Measurements from ENCODE around the gene REV1. TPM values are rescaled to one million over a fixed set of nuclear protein-coding genes. Genes with fewer than 3 reads are reported as not detected.

The REV1 gene
- polyA plus RNA-seq, 3 donors: 6.5 to 39.9 (median 9.5) TPM

- H3K36me3 ChIP-seq (replicated peaks in 1 of 2; ENCODE audit: control insufficient read depth in 1 of 2, insufficient read depth in 2 of 2, low read length in 2 of 2): peaks cover 77 to 92% of the 10 kb centered on the region in 2 donors
- H3K4me1 ChIP-seq (ENCODE audit: control insufficient read depth in 1 of 2, insufficient read depth in 2 of 2, low read length in 2 of 2): no peaks in the 10 kb centered on the region
- H3K27ac ChIP-seq (ENCODE audit: low read depth in 1 of 2, low read length in 2 of 2): no peak overlapping the region
- H3K4me3 ChIP-seq (replicated peaks in 1 of 3; ENCODE audit: low read depth in 2 of 3, low read length in 3 of 3): no peak overlapping the region
- peaks cover 17% of the 10 kb centered on the region for H4K20me1 ChIP-seq (ENCODE audit: insufficient read depth, low read length)
- Mint-ChIP-seq H3K36me3 (peaks cover 58 to 91% of the 10 kb centered on the region in 2 donors), H3K4me3 (no peak overlapping the region), H3K27ac (no peak overlapping the region), H3K9me3 (no peaks in the 10 kb centered on the region), H3K27me3 (ENCODE audit: low read depth in 3 of 3) (no peaks in the 10 kb centered on the region), H3K4me1 (no peaks in the 10 kb centered on the region)
- no peaks in the 10 kb centered on the region for H3K27me3 ChIP-seq (ENCODE audit: control insufficient read depth in 2 of 2, insufficient read depth in 2 of 2, low read length in 2 of 2)
- no peaks in the 10 kb centered on the region for H3K9me3 ChIP-seq (replicated peaks in 1 of 2; ENCODE audit: control insufficient read depth in 1 of 2, insufficient read depth in 1 of 2, low read length in 2 of 2)
- H3K4me2 ChIP-seq (replicated peaks; ENCODE audit: extremely low read depth, low read length, poor library complexity, severe bottlenecking): no peak overlapping the region
- peaks cover 21% of the 10 kb centered on the region for H3K79me2 ChIP-seq (ENCODE audit: insufficient read depth, low read length)
- DNase-seq: no peak
- intact Hi-C loops (cut with micrococcal nuclease): no loop called here
- TF ChIP-seq CTCF (IDR thresholded peaks at IDR 0.05): no peak
- 100% methylated on average over 1 of the region's 2 CpGs for WGBS (ENCODE audit: insufficient coverage)
- no peak overlapping the region for H2AFZ ChIP-seq (ENCODE audit: insufficient read depth, low read depth, low read length, poor library complexity, severe bottlenecking)
- no peak overlapping the region for H3K9ac ChIP-seq (ENCODE audit: insufficient read depth, low read length, poor library complexity, severe bottlenecking)
Measured at GRCh38 chr2:99458529-99458928, 31.3 kb downstream of the REV1 start.

- Histone ChIP-seq H3K4me1 (ENCODE audit: control insufficient read depth in 1 of 2, insufficient read depth in 2 of 2, low read length in 2 of 2) (no peaks in the 10 kb centered on the region), H3K27me3 (ENCODE audit: control insufficient read depth in 2 of 2, insufficient read depth in 2 of 2, low read length in 2 of 2) (no peaks in the 10 kb centered on the region), H3K9me3 (replicated peaks in 1 of 2; ENCODE audit: control insufficient read depth in 1 of 2, insufficient read depth in 1 of 2, low read length in 2 of 2) (no peaks in the 10 kb centered on the region), H3K9ac (ENCODE audit: insufficient read depth, low read length, poor library complexity, severe bottlenecking) (no peak overlapping the region), H3K4me2 (replicated peaks; ENCODE audit: extremely low read depth, low read length, poor library complexity, severe bottlenecking) (no peak overlapping the region), H3K4me3 (replicated peaks in 1 of 3; ENCODE audit: low read depth in 2 of 3, low read length in 3 of 3) (no peak overlapping the region), H4K20me1 (ENCODE audit: insufficient read depth, low read length) (peaks cover 13% of the 10 kb centered on the region), H3K27ac (ENCODE audit: low read depth in 1 of 2, low read length in 2 of 2) (no peak overlapping the region), H2AFZ (ENCODE audit: insufficient read depth, low read depth, low read length, poor library complexity, severe bottlenecking) (no peak overlapping the region), H3K79me2 (ENCODE audit: insufficient read depth, low read length) (peaks cover 15% of the 10 kb centered on the region), H3K36me3 (replicated peaks in 1 of 2; ENCODE audit: control insufficient read depth in 1 of 2, insufficient read depth in 2 of 2, low read length in 2 of 2) (peaks cover 84 to 89% of the 10 kb centered on the region in 2 donors)
- DNase-seq: no peak
- WGBS (ENCODE audit: insufficient coverage): 100% methylated on average over 2 of the region's 4 CpGs
- no peaks in the 10 kb centered on the region for H3K9me3 Mint-ChIP-seq
- peaks cover 0 to under 1% (median 0%) of the 10 kb centered on the region in 3 donors for H3K27me3 Mint-ChIP-seq (ENCODE audit: low read depth in 3 of 3)
- no peak overlapping the region for H3K27ac Mint-ChIP-seq
- intact Hi-C loops (cut with micrococcal nuclease): no loop called here
- no peaks in the 10 kb centered on the region for H3K4me1 Mint-ChIP-seq
- H3K36me3 Mint-ChIP-seq: peaks cover 62 to 87% of the 10 kb centered on the region in 2 donors
- H3K4me3 Mint-ChIP-seq: no peak overlapping the region
- no peak for TF ChIP-seq CTCF (IDR thresholded peaks at IDR 0.05)
Measured at GRCh38 chr2:99451686-99452085, 38.1 kb downstream of the REV1 start.
